ENCODE data around the gene YES1.

DNA sequence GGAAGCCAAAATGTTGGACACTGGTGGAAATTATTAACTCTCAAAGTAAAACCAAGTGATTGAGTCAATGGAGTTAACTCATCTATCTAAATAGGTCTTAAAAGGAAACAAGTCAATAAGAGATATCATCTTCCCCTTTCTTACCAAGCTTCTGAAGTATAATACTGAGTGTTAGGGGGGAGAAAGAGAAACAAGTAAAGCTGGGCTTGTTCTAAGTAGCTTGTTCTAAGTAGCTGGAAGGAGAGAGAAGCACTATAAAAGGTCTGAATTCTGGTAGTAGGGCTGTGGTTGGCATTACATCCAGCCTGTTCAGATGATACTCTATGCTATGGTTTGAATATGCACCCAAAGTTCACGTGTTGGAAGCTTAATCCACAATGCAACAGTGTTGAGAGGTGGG, 26.8 kb downstream of the YES1 start:
- TF ChIP-seq, protein P1, sequence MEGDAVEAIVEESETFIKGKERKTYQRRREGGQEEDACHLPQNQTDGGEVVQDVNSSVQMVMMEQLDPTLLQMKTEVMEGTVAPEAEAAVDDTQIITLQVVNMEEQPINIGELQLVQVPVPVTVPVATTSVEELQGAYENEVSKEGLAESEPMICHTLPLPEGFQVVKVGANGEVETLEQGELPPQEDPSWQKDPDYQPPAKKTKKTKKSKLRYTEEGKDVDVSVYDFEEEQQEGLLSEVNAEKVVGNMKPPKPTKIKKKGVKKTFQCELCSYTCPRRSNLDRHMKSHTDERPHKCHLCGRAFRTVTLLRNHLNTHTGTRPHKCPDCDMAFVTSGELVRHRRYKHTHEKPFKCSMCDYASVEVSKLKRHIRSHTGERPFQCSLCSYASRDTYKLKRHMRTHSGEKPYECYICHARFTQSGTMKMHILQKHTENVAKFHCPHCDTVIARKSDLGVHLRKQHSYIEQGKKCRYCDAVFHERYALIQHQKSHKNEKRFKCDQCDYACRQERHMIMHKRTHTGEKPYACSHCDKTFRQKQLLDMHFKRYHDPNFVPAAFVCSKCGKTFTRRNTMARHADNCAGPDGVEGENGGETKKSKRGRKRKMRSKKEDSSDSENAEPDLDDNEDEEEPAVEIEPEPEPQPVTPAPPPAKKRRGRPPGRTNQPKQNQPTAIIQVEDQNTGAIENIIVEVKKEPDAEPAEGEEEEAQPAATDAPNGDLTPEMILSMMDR (IDR thresholded peaks at IDR 0.05), result no peak
- TF ChIP-seq POLR2AphosphoS5 (IDR thresholded peaks at IDR 0.05), result no peak
